NB4 (cell line): ENCODE results near the gene HTR3B.
A peak's percentile ranks its signal among the peaks of the same experiment; 100 is the strongest.

ENCODE experiments used
- CTCF ChIP-seq: IDR thresholded peaks from one replicate; pipeline ENCODE4 v1.5.1; 2012; ENCODE audit warnings: low read depth, low read length
- MAX ChIP-seq: IDR thresholded peaks from 2 replicates; pipeline ENCODE4 v1.6.1; 2011; ENCODE audit warnings: low read depth, low read length
- MYC ChIP-seq: IDR thresholded peaks from 2 replicates; pipeline ENCODE4 v1.6.1; 2011; ENCODE audit warnings: low read depth, low read length
- POLR2A ChIP-seq: IDR thresholded peaks from 2 replicates; pipeline ENCODE4 v1.6.1; 2011; ENCODE audit warnings: mild to moderate bottlenecking; ENCODE audit not compliant: insufficient read length; ENCODE audit errors: extremely low read depth

GRCh38 chr11:113896156-113896879 is 8.3 kb upstream of the HTR3B start:
- TF ChIP-seq CTCF (peak; percentile 80), POLR2A (no peak), MAX (no peak), MYC (no peak)
